Esophagus muscularis mucosa (tissue), 3 donors: ENCODE results near the gene SYT6.

ENCODE experiments used
- CTCF ChIP-seq, 3 experiments: fragments of 200-600 bp in 2 of 3; fragments of 450-650 bp in 1 of 3; sonication (generic) in 2 of 3; IDR thresholded peaks; one replicate each; pipeline ENCODE4 v1.5.1; 2017 to 2019; ENCODE audit warnings: antibody characterized with exemption in 3 of 3, mild to moderate bottlenecking in 2 of 3, moderate library complexity in 1 of 3
- EP300 ChIP-seq: sonication (generic); formaldehyde crosslinking; IDR thresholded peaks from one replicate; pipeline ENCODE4 v1.6.1; 2017; ENCODE audit warnings: antibody characterized with exemption

- TF ChIP-seq EP300 (no peak), CTCF (IDR thresholded peaks at IDR 0.05) (no peak)
Measured at GRCh38 chr1:114156538-114157274, 3.0 kb upstream of the SYT6 start.
